Caco-2 (cell line): ENCODE measurements around the gene ARHGEF18. TPM values are rescaled to one million over a fixed set of nuclear protein-coding genes. Genes with fewer than 3 reads are reported as not detected.

Experiments
- BruUV-seq: library from RNA; stranded (reverse); fragments of 400-500 nt; replicated peaks from 2 replicates; lab custom pipeline; 2021; lab: Mats Ljungman, UMichigan
- CTCF ChIA-PET: fragments of 300-600 bp; sonication (Branson Sonifier 250); formaldehyde crosslinking; loops from one replicate; lab custom pipeline; 2022; ENCODE audit warnings: antibody characterized with exemption; lab: Charles Lee
- POLR2A ChIA-PET: fragments of 300-600 bp; sonication (Branson Sonifier 250); formaldehyde crosslinking; loops from one replicate; lab custom pipeline; 2022; ENCODE audit warnings: antibody characterized with exemption; lab: Charles Lee
- DNase-seq, 2 experiments: peaks; one replicate each; pipeline versions ENCODE4 v3.0.0 to v3.0.0-alpha.2; 2020 to 2022
- H3K27me3 ChIP-seq: replicated peaks from 2 replicates; pipeline ENCODE4 v1.6.0; 2011; ENCODE audit warnings: low read length; ENCODE audit not compliant: control insufficient read depth, insufficient read depth
- H3K36me3 ChIP-seq: 2 replicates; pipeline ENCODE4 v1.5.1; 2011; ENCODE audit warnings: low read length; ENCODE audit not compliant: control insufficient read depth, insufficient read depth
- H3K4me1 ChIP-seq: fragments of 250-450 bp; sonication (Bioruptor Pico); 2 replicates; pipeline ENCODE4 v1.5.1; 2020; ENCODE audit warnings: mild to moderate bottlenecking
- H3K4me3 ChIP-seq: 2 replicates; pipeline ENCODE4 v1.5.1; 2011; ENCODE audit warnings: low read depth, mild to moderate bottlenecking, control low read depth, low read length
- H3K9me3 ChIP-seq: fragments of 250-450 bp; sonication (Bioruptor Pico); 2 replicates; pipeline ENCODE4 v1.5.1; 2020; ENCODE audit warnings: mild to moderate bottlenecking, moderate library complexity
- H3K27ac Mint-ChIP-seq: one replicate; pipeline ENCODE4 v1.8.0; 2022; ENCODE audit warnings: mixed read lengths; ENCODE audit not compliant: unreplicated experiment
- H3K27me3 Mint-ChIP-seq: one replicate; pipeline ENCODE4 v1.8.0; 2022; ENCODE audit warnings: mixed read lengths; ENCODE audit not compliant: insufficient read depth, unreplicated experiment
- H3K36me3 Mint-ChIP-seq: one replicate; pipeline ENCODE4 v1.8.0; 2022; ENCODE audit warnings: mild to moderate bottlenecking, mixed read lengths; ENCODE audit not compliant: insufficient read depth, unreplicated experiment
- H3K4me1 Mint-ChIP-seq: one replicate; pipeline ENCODE4 v1.8.0; 2022; ENCODE audit warnings: low read depth, mixed read lengths; ENCODE audit not compliant: unreplicated experiment
- H3K4me3 Mint-ChIP-seq: one replicate; pipeline ENCODE4 v1.8.0; 2022; ENCODE audit warnings: mild to moderate bottlenecking, moderate library complexity, mixed read lengths; ENCODE audit not compliant: unreplicated experiment
- H3K9me3 Mint-ChIP-seq: one replicate; pipeline ENCODE4 v1.8.0; 2022; ENCODE audit warnings: mixed read lengths; ENCODE audit not compliant: unreplicated experiment
- CTCF ChIP-seq, 2 experiments: fragments of 200-600 bp in 1 of 2; IDR thresholded peaks; 1 replicate in 1 of 2; 2 replicates in 1 of 2; pipeline versions ENCODE4 v1.5.1 to v1.8.0; 2011 to 2022; ENCODE audit warnings: antibody characterized with exemption in 1 of 2, control low read depth in 1 of 2, inconsistent platforms in 1 of 2, low read depth in 1 of 2, low read length in 1 of 2, mild to moderate bottlenecking in 1 of 2, moderate library complexity in 1 of 2; ENCODE audit not compliant: insufficient read depth in 1 of 2, severe bottlenecking in 1 of 2, unreplicated experiment in 1 of 2
- intact Hi-C: fragments of 100-400 bp; cut with micrococcal nuclease; formaldehyde crosslinking; loops from one replicate; pipeline ENCODE4 v1.10.0; 2022; ENCODE audit not compliant: unreplicated experiment
- total RNA-seq: library from RNA; stranded (reverse); gene quantifications from 2 replicates; pipeline ENCODE4 v1.2.3, GENCODE V29; 2022

ARHGEF18 gene
- total RNA-seq, 1 experiment from 2014 or later = 53.1 TPM

DNA sequence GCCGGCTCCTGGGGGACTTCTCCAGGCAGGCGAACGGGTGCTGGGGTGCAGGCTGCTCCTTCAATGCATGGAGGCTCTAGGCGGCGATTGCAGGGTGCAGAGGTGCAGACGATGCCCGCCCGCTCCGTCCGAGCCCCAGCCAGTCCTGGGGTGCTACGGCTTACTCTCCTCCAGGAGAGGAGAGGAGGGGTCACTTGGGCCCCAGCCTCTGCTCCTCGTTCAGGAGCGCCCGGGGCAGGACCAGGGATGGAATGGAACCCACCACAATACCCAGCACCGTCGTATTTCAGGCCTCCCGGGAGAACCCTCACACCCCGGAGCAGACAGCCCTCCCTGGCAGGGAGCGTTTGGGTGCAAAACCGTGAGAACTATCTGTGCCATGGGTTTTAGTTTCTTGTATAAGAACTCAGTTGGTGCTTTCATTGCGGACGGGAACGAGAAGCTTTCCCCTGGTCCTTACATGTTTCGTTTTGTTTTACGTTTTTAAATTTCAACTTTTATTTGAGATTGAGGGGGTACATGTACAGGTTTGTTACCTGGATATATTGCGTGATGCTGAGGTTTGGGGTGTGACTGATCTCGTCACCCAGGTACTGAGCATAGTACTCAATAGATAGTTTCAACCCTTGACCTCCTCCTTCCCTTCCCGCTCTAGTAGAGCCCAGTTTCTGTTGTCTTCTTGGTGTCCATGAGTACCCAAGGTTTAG lies 46.8 kb downstream of the ARHGEF18 start:
- peaks cover 21% of the 10 kb centered on the region for H3K36me3 Mint-ChIP-seq
- no peak for DNase-seq
- peaks cover 16% of the 10 kb centered on the region for H3K4me1 Mint-ChIP-seq
- no peaks in the 10 kb centered on the region for H3K9me3 ChIP-seq
- H3K4me1 ChIP-seq = peaks cover 26% of the 10 kb centered on the region
- H3K4me3 ChIP-seq = peak overlapping the region; percentile 98
- BruUV-seq = TSS peak; percentile 99
- ChIA-PET POLR2A (interaction anchor here (0.6 to 0.7 kb wide), 2 partner anchors 101 to 128 kb away, joined by 3 read pairs; no protein-coding TSS in a partner anchor), CTCF (no interaction called here)
- no peaks in the 10 kb centered on the region for H3K9me3 Mint-ChIP-seq
- H3K27me3 ChIP-seq = no peaks in the 10 kb centered on the region
- H3K27me3 Mint-ChIP-seq = no peaks in the 10 kb centered on the region
- intact Hi-C loops = loop anchor here (5.0 to 10.0 kb wide), 2 partner anchors 43 to 119 kb away; partner anchors contain the start of gene ZNF358
- peak overlapping the region; percentile 48 for H3K27ac Mint-ChIP-seq
- H3K4me3 Mint-ChIP-seq = peak overlapping the region; percentile 89
- TF ChIP-seq CTCF (IDR thresholded peaks at IDR 0.05; ENCODE audit: insufficient read depth in 1 of 2, low read depth in 1 of 2, low read length in 1 of 2, severe bottlenecking in 1 of 2, unreplicated experiment in 1 of 2) = no peak
- H3K36me3 ChIP-seq = peaks cover 1% of the 10 kb centered on the region; the same call in 1 of the 2 replicates

- Mint-ChIP-seq H3K27me3 (no peaks in the 10 kb centered on the region), H3K4me3 (no peak overlapping the region), H3K27ac (no peak overlapping the region), H3K9me3 (no peaks in the 10 kb centered on the region), H3K4me1 (peaks cover 8% of the 10 kb centered on the region), H3K36me3 (peaks cover 38% of the 10 kb centered on the region)
- POLR2A ChIA-PET = interaction anchor here (0.7 kb wide), 1 partner anchor 92 kb away, joined by 5 read pairs; no protein-coding TSS in a partner anchor
- CTCF ChIA-PET = interaction anchor here (0.6 to 1.2 kb wide), 3 partner anchors 56 to 283 kb away, joined by 3 to 8 read pairs (median 4); partner anchors contain the start of gene TRAPPC5
- H3K4me1 ChIP-seq = peaks cover 23% of the 10 kb centered on the region
- TF ChIP-seq CTCF (IDR thresholded peaks at IDR 0.05; ENCODE audit: insufficient read depth in 1 of 2, low read depth in 1 of 2, low read length in 1 of 2, severe bottlenecking in 1 of 2, unreplicated experiment in 1 of 2) = no peak
- no peaks in the 10 kb centered on the region for H3K27me3 ChIP-seq
- no TSS peak for BruUV-seq
- intact Hi-C loops = loop anchor here (2.0 to 10.0 kb wide), 3 partner anchors 27 to 117 kb away; partner anchors contain the start of gene ZNF358
- peaks cover 3% of the 10 kb centered on the region; the same call in 1 of the 2 replicates for H3K36me3 ChIP-seq
- DNase-seq = no peak
- no peaks in the 10 kb centered on the region for H3K9me3 ChIP-seq
- no peak overlapping the region for H3K4me3 ChIP-seq
These were observed 49.0 kb downstream of the ARHGEF18 start for GRCh38 chr19:7397687-7398086.

Other genes with a start within 250 kb of the ARHGEF18 start
- gene INSR, start 54.5 kb upstream of the ARHGEF18 start, total RNA-seq = 22.6 and 23.3 TPM in 2 replicates
- 3.9 TPM in 2 replicates for gene PEX11G, start 140.1 kb downstream of the ARHGEF18 start, total RNA-seq
- gene ZNF358, start 167.2 kb downstream of the ARHGEF18 start, total RNA-seq = 29.4 TPM in 2 replicates
- gene MCOLN1, start 173.7 kb downstream of the ARHGEF18 start, total RNA-seq = 16.1 and 16.2 TPM in 2 replicates
- 67.6 and 79.2 TPM in 2 replicates for gene PNPLA6, start 186.8 kb downstream of the ARHGEF18 start, total RNA-seq
- 60.5 and 61.6 TPM in 2 replicates for gene CAMSAP3, start 246.9 kb downstream of the ARHGEF18 start, total RNA-seq